Ascending aorta (tissue), 2 donors: ENCODE measurements around the gene ATP2B2. TPM values are rescaled to one million over a fixed set of nuclear protein-coding genes. Genes with fewer than 3 reads are reported as not detected.

Experiments used
- DNase-seq, 2 donors: peaks; one replicate each; pipeline ENCODE4 v3.0.0-alpha.2; 2019; ENCODE audit warnings: low spot score in 2 of 2
- H3K27ac ChIP-seq, 2 donors: fragments of 200-600 bp; sonication (generic); one replicate each; pipeline ENCODE4 v1.5.1; 2016 to 2017; ENCODE audit warnings: mild to moderate bottlenecking in 1 of 2
- H3K27me3 ChIP-seq: fragments of 200-600 bp; sonication (generic); one replicate; pipeline ENCODE4 v1.5.1; 2017
- H3K36me3 ChIP-seq, 2 donors: fragments of 200-600 bp; sonication (generic); one replicate each; pipeline ENCODE4 v1.5.1; 2016
- H3K4me1 ChIP-seq, 2 donors: fragments of 200-600 bp; sonication (generic); one replicate each; pipeline ENCODE4 v1.5.1; 2016 to 2017; ENCODE audit warnings: mild to moderate bottlenecking in 1 of 2
- H3K4me3 ChIP-seq, 2 donors: fragments of 200-600 bp; sonication (generic); one replicate each; pipeline ENCODE4 v1.5.1; 2016 to 2017; ENCODE audit warnings: mild to moderate bottlenecking in 1 of 2
- H3K9me3 ChIP-seq, 2 donors: fragments of 200-600 bp; sonication (generic); one replicate each; pipeline ENCODE4 v1.5.1; 2016
- intact Hi-C: fragments of 100-400 bp; cut with DNase I; formaldehyde crosslinking; loops from one replicate; pipeline ENCODE4 v1.15.1; 2023
- total RNA-seq: library from RNA; depleted of rRNA; stranded (reverse); fragments of >200 nt; gene quantifications from one replicate; pipeline ENCODE4 v1.1.0, GENCODE V29; 2016
- TF ChIP-seq, protein P1 (sequence below), 3 experiments: fragments of 200-600 bp in 2 of 3; fragments of 450-650 bp in 1 of 3; sonication (generic) in 2 of 3; IDR thresholded peaks; one replicate each; pipeline ENCODE4 v1.5.1; 2016 to 2019; ENCODE audit warnings: antibody characterized with exemption in 3 of 3, mild to moderate bottlenecking in 1 of 3, moderate library complexity in 1 of 3

The ATP2B2 gene
- total RNA-seq, 1 donor from 2014 or later: not detected

DNA sequence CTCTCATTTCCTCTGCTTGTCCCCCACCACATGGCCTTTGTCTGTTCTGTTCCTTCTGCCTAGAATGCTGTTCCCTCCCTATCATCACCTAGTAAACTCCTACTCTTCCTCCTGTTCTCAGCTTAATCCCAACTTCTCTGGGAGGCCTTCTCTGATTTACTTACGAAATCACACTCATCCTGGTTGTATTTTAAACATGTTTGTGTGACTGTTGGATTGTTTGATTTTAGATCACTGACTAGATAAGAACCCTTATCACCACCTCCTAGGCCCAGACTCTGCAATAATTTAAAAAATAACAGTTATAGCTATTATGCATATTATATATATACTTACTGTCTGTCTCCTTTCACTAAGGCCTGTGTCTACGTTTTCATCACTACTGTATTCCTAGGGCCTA is 26.1 kb downstream of the ATP2B2 start:
- intact Hi-C loops: no loop called here
- Histone ChIP-seq H3K9me3 (no peaks in the 10 kb centered on the region), H3K4me3 (no peak overlapping the region), H3K27ac (no peak overlapping the region), H3K27me3 (no peaks in the 10 kb centered on the region), H3K36me3 (no peaks in the 10 kb centered on the region), H3K4me1 (no peaks in the 10 kb centered on the region)
- TF ChIP-seq, protein P1, sequence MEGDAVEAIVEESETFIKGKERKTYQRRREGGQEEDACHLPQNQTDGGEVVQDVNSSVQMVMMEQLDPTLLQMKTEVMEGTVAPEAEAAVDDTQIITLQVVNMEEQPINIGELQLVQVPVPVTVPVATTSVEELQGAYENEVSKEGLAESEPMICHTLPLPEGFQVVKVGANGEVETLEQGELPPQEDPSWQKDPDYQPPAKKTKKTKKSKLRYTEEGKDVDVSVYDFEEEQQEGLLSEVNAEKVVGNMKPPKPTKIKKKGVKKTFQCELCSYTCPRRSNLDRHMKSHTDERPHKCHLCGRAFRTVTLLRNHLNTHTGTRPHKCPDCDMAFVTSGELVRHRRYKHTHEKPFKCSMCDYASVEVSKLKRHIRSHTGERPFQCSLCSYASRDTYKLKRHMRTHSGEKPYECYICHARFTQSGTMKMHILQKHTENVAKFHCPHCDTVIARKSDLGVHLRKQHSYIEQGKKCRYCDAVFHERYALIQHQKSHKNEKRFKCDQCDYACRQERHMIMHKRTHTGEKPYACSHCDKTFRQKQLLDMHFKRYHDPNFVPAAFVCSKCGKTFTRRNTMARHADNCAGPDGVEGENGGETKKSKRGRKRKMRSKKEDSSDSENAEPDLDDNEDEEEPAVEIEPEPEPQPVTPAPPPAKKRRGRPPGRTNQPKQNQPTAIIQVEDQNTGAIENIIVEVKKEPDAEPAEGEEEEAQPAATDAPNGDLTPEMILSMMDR (IDR thresholded peaks at IDR 0.05): no peak
- no peak for DNase-seq

DNA sequence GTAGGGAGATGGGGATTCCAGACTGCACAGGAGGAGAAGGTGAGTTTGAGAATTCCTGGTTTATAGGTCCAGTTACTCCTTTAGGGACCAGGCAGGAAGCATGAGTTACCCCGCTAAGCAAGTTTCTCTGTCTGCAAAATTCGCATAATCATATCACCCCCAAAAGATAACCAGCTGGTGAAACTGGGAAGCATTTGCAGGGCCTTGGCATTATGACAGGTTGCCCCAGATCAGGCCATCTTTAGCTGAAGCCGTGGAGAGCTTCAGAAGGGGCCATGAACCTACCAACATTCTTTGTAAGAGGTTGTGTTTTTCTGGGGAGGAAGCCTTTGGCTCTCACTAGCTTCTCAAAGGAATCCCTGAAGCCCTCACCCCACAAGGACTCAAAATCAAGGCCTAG is 29.4 kb downstream of the ATP2B2 start:
- intact Hi-C loops: no loop called here
- no peak overlapping the region for H3K4me3 ChIP-seq
- no peaks in the 10 kb centered on the region for H3K36me3 ChIP-seq
- TF ChIP-seq, protein P1 (IDR thresholded peaks at IDR 0.05): no peak
- no peaks in the 10 kb centered on the region for H3K9me3 ChIP-seq
- H3K27ac ChIP-seq: no peak overlapping the region
- H3K27me3 ChIP-seq: no peaks in the 10 kb centered on the region
- DNase-seq: no peak
- no peaks in the 10 kb centered on the region for H3K4me1 ChIP-seq

- no peak overlapping the region for H3K27ac ChIP-seq
- no peak for DNase-seq
- H3K4me1 ChIP-seq: no peaks in the 10 kb centered on the region
- no peak overlapping the region for H3K4me3 ChIP-seq
- intact Hi-C loops: no loop called here
- H3K27me3 ChIP-seq: no peaks in the 10 kb centered on the region
- H3K9me3 ChIP-seq: no peaks in the 10 kb centered on the region
- TF ChIP-seq, protein P1 (IDR thresholded peaks at IDR 0.05): no peak
- no peaks in the 10 kb centered on the region for H3K36me3 ChIP-seq
Measured at GRCh38 chr3:10474847-10475246, 30.5 kb downstream of the ATP2B2 start.

DNA sequence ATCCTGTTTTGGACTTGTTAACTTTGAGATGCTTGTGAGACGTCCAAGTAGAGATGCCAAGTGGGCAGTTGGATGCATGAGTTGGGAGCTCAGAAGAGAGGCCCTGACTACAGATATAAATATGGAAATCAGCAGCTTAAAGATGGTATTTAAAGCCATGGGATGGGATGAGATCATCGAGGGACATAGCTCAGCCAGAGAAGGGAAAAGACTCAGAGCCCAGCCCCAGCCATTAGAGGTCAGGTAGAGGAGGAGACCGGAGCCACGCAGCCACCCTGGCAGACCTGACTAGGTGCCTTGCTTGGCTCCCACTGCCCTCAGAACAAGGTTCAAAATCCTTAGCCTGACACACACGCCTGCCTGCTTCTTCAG is 31.1 kb downstream of the ATP2B2 start:
- TF ChIP-seq, protein P1 (IDR thresholded peaks at IDR 0.05): no peak
- Histone ChIP-seq H3K4me3 (no peak overlapping the region), H3K4me1 (no peaks in the 10 kb centered on the region), H3K36me3 (no peaks in the 10 kb centered on the region), H3K27me3 (no peaks in the 10 kb centered on the region), H3K9me3 (no peaks in the 10 kb centered on the region), H3K27ac (no peak overlapping the region)
- no peak for DNase-seq
- intact Hi-C loops: no loop called here

DNA sequence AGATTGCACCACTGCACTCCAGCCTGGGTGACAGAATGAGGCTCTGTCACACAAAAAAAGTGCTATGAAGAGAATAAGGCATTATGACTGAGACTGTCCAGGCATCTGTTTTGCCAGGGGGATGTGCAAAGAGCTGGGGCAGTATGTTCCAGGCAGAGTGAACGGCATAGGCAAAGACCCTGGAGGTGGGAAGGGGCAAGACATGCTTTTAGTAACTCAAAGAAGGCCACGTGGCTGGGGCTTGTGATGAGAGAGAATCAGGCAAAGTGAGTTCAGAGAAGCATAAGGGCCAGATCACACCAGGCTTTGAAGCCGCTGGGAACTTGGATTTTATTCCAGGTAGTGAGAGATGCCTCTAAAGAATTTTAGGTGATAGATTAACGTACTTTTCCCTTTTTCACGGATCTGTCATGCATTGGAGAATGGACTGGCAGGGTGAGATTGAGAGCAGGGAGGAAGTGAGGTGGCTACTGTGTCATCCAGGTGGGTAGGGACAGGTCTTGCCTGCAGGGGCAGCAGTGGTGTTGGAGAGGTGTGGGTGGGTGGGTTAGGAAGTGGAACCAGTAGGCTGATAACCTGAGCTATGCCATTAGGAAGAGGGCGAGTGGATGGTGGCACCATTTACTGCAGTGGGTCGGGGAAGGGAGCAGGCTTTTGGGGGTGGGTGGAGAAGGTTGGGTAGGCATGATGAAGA is 31.7 kb downstream of the ATP2B2 start:
- no peak for DNase-seq
- H3K27me3 ChIP-seq: no peaks in the 10 kb centered on the region

More for the DNA sequence above, 31.7 kb downstream of the ATP2B2 start:
- Histone ChIP-seq H3K4me3 (no peak overlapping the region), H3K27ac (no peak overlapping the region), H3K4me1 (no peaks in the 10 kb centered on the region), H3K36me3 (no peaks in the 10 kb centered on the region), H3K9me3 (no peaks in the 10 kb centered on the region)
- TF ChIP-seq, protein P1 (IDR thresholded peaks at IDR 0.05): no peak
- intact Hi-C loops: no loop called here
